Neural cell (in vitro differentiated cells): Measurements from ENCODE around the gene KRTAP10-4. TPM values are rescaled to one million over a fixed set of nuclear protein-coding genes. Genes with fewer than 3 reads are reported as not detected.
"Not testable (repeated sequence)": the region's sequence is repeated elsewhere in the genome, so short reads cannot be mapped to it uniquely, and the experiment has no call there.

Experiments used
- H2AFZ ChIP-seq: fragments of 200-600, 300-800 bp; sonication (generic), shearing (Covaris generic); 2 replicates; pipeline ENCODE4 v1.6.0; 2014; ENCODE audit warnings: low read depth, mild to moderate bottlenecking, antibody characterized with exemption, low read length, moderate library complexity
- H3F3A ChIP-seq: fragments of 200-600 bp; shearing (Covaris generic); 2 replicates; pipeline ENCODE4 v1.6.1; 2016; ENCODE audit warnings: mild to moderate bottlenecking, moderate library complexity, mixed read lengths, antibody characterized with exemption, low read length; ENCODE audit not compliant: insufficient read depth, poor library complexity, severe bottlenecking
- H3K27ac ChIP-seq: fragments of 200-600, 300-800 bp; sonication (generic), shearing (Covaris generic); 2 replicates; pipeline ENCODE4 v1.5.1; 2014; ENCODE audit warnings: mild to moderate bottlenecking, low read length, moderate library complexity
- H3K27me3 ChIP-seq: fragments of 300-800, 200-600 bp; sonication (generic), shearing (Covaris generic); 2 replicates; pipeline ENCODE4 v1.6.0; 2014; ENCODE audit warnings: mild to moderate bottlenecking, low read depth, low read length, moderate library complexity; ENCODE audit not compliant: insufficient read depth
- H3K36me3 ChIP-seq: fragments of 300-800, 200-600 bp; sonication (generic), shearing (Covaris generic); 2 replicates; pipeline ENCODE4 v1.5.1; 2014; ENCODE audit warnings: mild to moderate bottlenecking, antibody characterized with exemption, low read length, moderate library complexity; ENCODE audit not compliant: insufficient read depth
- H3K4me2 ChIP-seq: fragments of 300-800, 200-600 bp; sonication (generic), shearing (Covaris generic); 2 replicates; pipeline ENCODE4 v1.6.0; 2014; ENCODE audit warnings: mild to moderate bottlenecking, low read length
- H3K4me3 ChIP-seq: fragments of 300-800, 200-600 bp; sonication (generic), shearing (Covaris generic); 2 replicates; pipeline ENCODE4 v1.5.1; 2014; ENCODE audit warnings: mild to moderate bottlenecking, low read length, moderate library complexity
- H3K79me2 ChIP-seq: fragments of 200-600 bp; shearing (Covaris generic); replicated peaks from 2 replicates; pipeline ENCODE4 v1.6.0; 2014; ENCODE audit warnings: mild to moderate bottlenecking, low read length, moderate library complexity; ENCODE audit not compliant: insufficient read depth
- H3K9ac ChIP-seq: fragments of 300-800, 200-600 bp; sonication (generic), shearing (Covaris generic); 2 replicates; pipeline ENCODE4 v1.6.1; 2016; ENCODE audit warnings: mild to moderate bottlenecking, low read length, mixed read lengths
- H3K9me2 ChIP-seq: fragments of 200-600 bp; shearing (Covaris generic); 2 replicates; pipeline ENCODE4 v1.6.1; 2016; ENCODE audit warnings: mild to moderate bottlenecking, low read length, mixed read lengths; ENCODE audit not compliant: insufficient read depth
- H3K9me3 ChIP-seq: fragments of 200-600, 300-800 bp; sonication (generic), shearing (Covaris generic); 2 replicates; pipeline ENCODE4 v1.6.1; 2016; ENCODE audit warnings: mild to moderate bottlenecking, mixed run types, low read length, moderate library complexity, mixed read lengths
- H4K20me1 ChIP-seq: fragments of 200-600 bp; shearing (Covaris generic); 2 replicates; pipeline ENCODE4 v1.6.1; 2016; ENCODE audit warnings: mild to moderate bottlenecking, mixed run types; ENCODE audit not compliant: insufficient read depth
- CTCF ChIP-seq: fragments of 450-650 bp; IDR thresholded peaks from 2 replicates; pipeline ENCODE4 v1.5.1; 2014; ENCODE audit warnings: antibody characterized with exemption, mild to moderate bottlenecking, moderate library complexity; ENCODE audit not compliant: poor library complexity, severe bottlenecking
- EP300 ChIP-seq: fragments of 450-650 bp; conservative IDR thresholded peaks from 2 replicates; pipeline ENCODE4 v1.6.1; 2014; ENCODE audit warnings: antibody characterized with exemption, mild to moderate bottlenecking, moderate library complexity; ENCODE audit not compliant: poor library complexity, severe bottlenecking
- EZH2 ChIP-seq: fragments of 200-600, 300-800 bp; shearing (Covaris generic), sonication (generic); IDR thresholded peaks from 2 replicates; pipeline ENCODE4 v1.6.1; 2014; ENCODE audit warnings: antibody characterized with exemption, low read length, borderline replicate concordance, mild to moderate bottlenecking; ENCODE audit not compliant: insufficient read depth, poor library complexity, severe bottlenecking
- MXI1 ChIP-seq: fragments of 450-650 bp; conservative IDR thresholded peaks from 2 replicates; pipeline ENCODE4 v1.6.1; 2014; ENCODE audit warnings: antibody characterized with exemption, mild to moderate bottlenecking; ENCODE audit not compliant: poor library complexity, severe bottlenecking
- POLR2AphosphoS5 ChIP-seq: IDR thresholded peaks from 2 replicates; pipeline ENCODE4 v1.6.1; 2012
- RAD21 ChIP-seq: fragments of 450-650 bp; conservative IDR thresholded peaks from 2 replicates; pipeline ENCODE4 v1.6.1; 2014; ENCODE audit warnings: antibody characterized with exemption, mild to moderate bottlenecking, moderate library complexity
- REST ChIP-seq: IDR thresholded peaks from 2 replicates; pipeline ENCODE4 v1.6.1; 2012; ENCODE audit warnings: borderline replicate concordance
- SMC3 ChIP-seq: fragments of 450-650 bp; conservative IDR thresholded peaks from 2 replicates; pipeline ENCODE4 v1.6.1; 2014; ENCODE audit warnings: antibody characterized with exemption, mild to moderate bottlenecking, moderate library complexity; ENCODE audit not compliant: poor library complexity
- TAF1 ChIP-seq: IDR thresholded peaks from 2 replicates; pipeline ENCODE4 v1.6.1; 2012; ENCODE audit warnings: low read depth
- polyA plus RNA-seq: library from polyadenylated mRNA; depleted of rRNA; stranded (reverse); fragments of >200 nt; gene quantifications from 2 replicates; pipeline ENCODE4 v1.2.3, GENCODE V29; 2014

The KRTAP10-4 gene
- polyA plus RNA-seq, 1 donor from 2014 or later = not detected

DNA sequence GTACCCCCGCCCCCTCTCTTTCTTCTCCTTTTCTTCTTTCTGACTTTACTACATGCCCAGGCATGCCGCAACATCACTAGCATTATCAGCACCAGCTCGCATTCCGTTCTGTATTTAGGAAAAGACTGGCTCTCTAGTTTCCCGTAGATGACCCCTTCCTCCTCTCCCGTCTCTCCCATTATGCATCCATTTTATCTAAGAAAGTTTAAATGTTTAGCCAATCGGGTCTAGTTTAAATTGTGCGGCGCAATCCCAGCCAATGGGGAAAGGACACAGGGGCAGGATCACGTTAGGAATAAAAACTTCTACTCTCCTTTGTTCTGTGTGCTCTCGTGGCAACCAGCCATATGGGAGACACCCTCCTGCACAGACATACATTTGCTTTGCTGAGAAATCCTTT, 24.5 kb downstream of the KRTAP10-4 start:
- TF ChIP-seq EZH2 (no peak), EP300 (no peak), SMC3 (no peak), RAD21 (no peak), MXI1 (no peak), TAF1 (no peak), REST (no peak), POLR2AphosphoS5 (no peak), CTCF (no peak)
- Histone ChIP-seq H4K20me1 (no peaks in the 10 kb centered on the region), H3K27me3 (no peaks in the 10 kb centered on the region), H2AFZ (no peak overlapping the region), H3F3A (no peaks in the 10 kb centered on the region), H3K79me2 (no peaks in the 10 kb centered on the region), H3K9ac (no peak overlapping the region), H3K9me3 (no peaks in the 10 kb centered on the region), H3K27ac (no peak overlapping the region), H3K9me2 (no peaks in the 10 kb centered on the region), H3K4me3 (no peak overlapping the region), H3K4me2 (no peak overlapping the region), H3K36me3 (no peaks in the 10 kb centered on the region)

DNA sequence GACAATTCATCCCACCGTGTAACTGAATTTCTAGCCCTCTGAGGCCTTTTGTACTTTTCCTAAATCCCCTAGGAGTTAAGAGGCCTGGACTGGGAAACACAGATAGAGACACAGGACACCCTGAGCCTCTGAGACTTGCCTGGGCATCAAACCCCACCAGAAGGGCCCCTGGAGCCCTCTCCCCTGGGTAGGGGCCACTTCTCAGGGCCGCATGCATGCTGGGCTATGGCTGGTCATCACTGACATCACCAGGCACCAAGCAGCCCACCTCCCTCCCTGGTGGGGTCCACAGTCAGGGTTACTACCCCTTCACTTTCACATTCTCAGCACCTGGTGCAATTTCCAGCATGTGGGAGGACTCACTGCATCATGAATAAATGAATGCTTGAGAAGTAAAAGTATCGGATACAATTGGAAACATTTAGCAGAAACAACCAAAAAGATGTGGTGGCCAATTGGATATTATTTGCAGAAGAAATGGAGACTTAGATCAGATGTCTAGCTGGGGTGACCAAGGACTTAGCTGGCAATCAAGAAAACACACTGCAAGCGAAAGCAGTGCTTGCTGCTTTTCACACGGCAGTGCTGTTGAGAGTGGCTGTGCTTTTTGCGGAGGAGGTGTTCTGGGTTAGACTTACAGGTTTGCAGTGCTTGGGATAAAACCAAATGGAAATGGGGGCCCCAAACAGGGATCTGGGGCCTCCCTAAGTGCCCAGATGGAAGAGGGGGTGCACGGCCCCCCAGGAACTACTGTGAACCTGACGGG, 25.9 kb downstream of the KRTAP10-4 start:
- H3K9me3 ChIP-seq = peaks cover 4% of the 10 kb centered on the region
- no peaks in the 10 kb centered on the region for H3F3A ChIP-seq
- H4K20me1 ChIP-seq = no peaks in the 10 kb centered on the region
- H3K27me3 ChIP-seq = no peaks in the 10 kb centered on the region
- no peak overlapping the region for H3K4me3 ChIP-seq
- no peaks in the 10 kb centered on the region for H3K79me2 ChIP-seq
- no peak for TF ChIP-seq EZH2
- no peak for TF ChIP-seq SMC3
- no peak for TF ChIP-seq POLR2AphosphoS5
- TF ChIP-seq EP300 = no peak
- no peak overlapping the region for H2AFZ ChIP-seq
- H3K36me3 ChIP-seq = no peaks in the 10 kb centered on the region
- no peak overlapping the region for H3K9ac ChIP-seq
- no peak overlapping the region for H3K27ac ChIP-seq
- no peaks in the 10 kb centered on the region for H3K9me2 ChIP-seq
- H3K4me2 ChIP-seq = no peak overlapping the region

DNA sequence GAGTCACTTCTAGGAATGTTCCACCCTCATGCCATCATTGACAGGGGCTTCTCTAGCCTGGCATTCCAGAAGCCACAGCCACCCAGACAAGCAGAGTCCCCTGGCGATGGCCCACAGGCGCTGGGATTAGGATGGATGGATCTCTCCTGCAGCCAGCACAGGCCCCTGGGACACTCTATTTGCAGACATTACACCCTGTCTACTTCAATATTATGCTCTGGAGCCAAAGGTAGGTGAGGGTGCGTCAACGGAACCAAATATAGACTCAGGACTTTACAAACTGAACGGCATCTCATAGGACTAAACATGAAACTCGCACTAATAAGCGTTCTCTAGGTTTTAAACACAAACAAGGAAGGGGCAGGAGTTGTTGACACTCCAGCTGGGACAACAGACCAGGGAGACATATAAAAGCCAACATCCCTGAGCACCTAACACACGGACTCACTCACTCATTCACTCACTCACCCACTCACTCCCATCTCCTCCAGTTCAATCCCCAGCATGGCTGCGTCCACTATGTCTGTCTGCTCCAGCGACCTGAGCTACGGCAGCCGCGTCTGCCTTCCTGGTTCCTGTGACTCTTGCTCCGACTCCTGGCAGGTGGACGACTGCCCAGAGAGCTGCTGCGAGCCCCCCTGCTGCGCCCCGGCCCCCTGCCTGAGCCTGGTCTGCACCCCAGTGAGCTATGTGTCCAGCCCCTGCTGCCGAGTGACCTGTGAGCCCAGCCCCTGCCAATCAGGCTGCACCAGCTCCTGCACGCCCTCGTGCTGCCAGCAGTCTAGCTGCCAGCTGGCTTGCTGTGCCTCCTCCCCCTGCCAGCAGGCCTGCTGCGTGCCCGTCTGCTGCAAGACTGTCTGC, 26.8 kb downstream of the KRTAP10-4 start, which contains the start of gene KRTAP10-7:
Gene KRTAP10-7 (plus strand): TSS at position 480 of the 861 bp plus-strand sequence. CDS start 25 bp downstream, at position 505.
- H3K27ac ChIP-seq = not testable (repeated sequence)

GRCh38 chr21:44601091-44601490, 27.6 kb downstream of the KRTAP10-4 start:
- not testable (repeated sequence) for H3K79me2 ChIP-seq, H4K20me1 ChIP-seq, H3K9me3 ChIP-seq, H3K27ac ChIP-seq, H3K9me2 ChIP-seq, H2AFZ ChIP-seq, H3K36me3 ChIP-seq, H3K9ac ChIP-seq, H3F3A ChIP-seq, H3K27me3 ChIP-seq, H3K4me2 ChIP-seq, H3K4me3 ChIP-seq

More for the DNA sequence above, 26.8 kb downstream of the KRTAP10-4 start, which contains the start of gene KRTAP10-7:
- H3K9ac ChIP-seq, H4K20me1 ChIP-seq, H3K27me3 ChIP-seq, H3K4me2 ChIP-seq, H3K4me3 ChIP-seq, H3F3A ChIP-seq, H3K36me3 ChIP-seq, H3K9me3 ChIP-seq, H3K79me2 ChIP-seq, H3K9me2 ChIP-seq, H2AFZ ChIP-seq: not testable (repeated sequence)
